ENCODE data around the gene TBL1XR1. TPM values are rescaled to one million over a fixed set of nuclear protein-coding genes. Genes with fewer than 3 reads are reported as not detected.

TBL1XR1 gene
- polyA plus RNA-seq, 3 donors: 138 to 149 (median 138) TPM

- DNase-seq (ENCODE audit: low read depth in 3 of 3, low spot score in 2 of 3): no peak
Measured at GRCh38 chr3:177071496-177072156, 125.7 kb downstream of the TBL1XR1 start.

- DNase-seq (ENCODE audit: low read depth in 3 of 3, low spot score in 2 of 3): no peak
Measured at GRCh38 chr3:177069514-177070329, 127.6 kb downstream of the TBL1XR1 start.

GRCh38 chr3:177068967-177069366 lies 128.3 kb downstream of the TBL1XR1 start:
- no peak for DNase-seq (ENCODE audit: low read depth in 3 of 3, low spot score in 2 of 3)

GRCh38 chr3:177066068-177066467 lies 131.2 kb downstream of the TBL1XR1 start:
- no peak for DNase-seq (ENCODE audit: low read depth in 3 of 3, low spot score in 2 of 3)

GRCh38 chr3:177065285-177066033 lies 131.8 kb downstream of the TBL1XR1 start:
- no peak for DNase-seq (ENCODE audit: low read depth in 3 of 3, low spot score in 2 of 3)

GRCh38 chr3:177062052-177062732 lies 135.1 kb downstream of the TBL1XR1 start:
- DNase-seq (ENCODE audit: low read depth in 3 of 3, low spot score in 2 of 3): no peak

GRCh38 chr3:177061369-177061768 lies 135.9 kb downstream of the TBL1XR1 start:
- no peak for DNase-seq (ENCODE audit: low read depth in 3 of 3, low spot score in 2 of 3)

- DNase-seq (ENCODE audit: low read depth in 3 of 3, low spot score in 2 of 3): no peak
Measured at GRCh38 chr3:177060492-177060891, 136.8 kb downstream of the TBL1XR1 start.

GRCh38 chr3:177058648-177059047 lies 138.6 kb downstream of the TBL1XR1 start:
- no peak for DNase-seq (ENCODE audit: low read depth in 3 of 3, low spot score in 2 of 3)

- DNase-seq (ENCODE audit: low read depth in 3 of 3, low spot score in 2 of 3): no peak
Measured at GRCh38 chr3:177057768-177058167, 139.5 kb downstream of the TBL1XR1 start.

GRCh38 chr3:177056927-177057326 lies 140.4 kb downstream of the TBL1XR1 start:
- DNase-seq (ENCODE audit: low read depth in 3 of 3, low spot score in 2 of 3): no peak

- no peak for DNase-seq (ENCODE audit: low read depth in 3 of 3, low spot score in 2 of 3)
Measured at GRCh38 chr3:177055605-177056571, 141.4 kb downstream of the TBL1XR1 start.

GRCh38 chr3:177053107-177053506 lies 144.2 kb downstream of the TBL1XR1 start:
- DNase-seq (ENCODE audit: low read depth in 3 of 3, low spot score in 2 of 3): no peak

- no peak for DNase-seq (ENCODE audit: low read depth in 3 of 3, low spot score in 2 of 3)
Measured at GRCh38 chr3:177051411-177051810, 145.9 kb downstream of the TBL1XR1 start.

- DNase-seq (ENCODE audit: low read depth in 3 of 3, low spot score in 2 of 3): no peak
Measured at GRCh38 chr3:177050501-177051237, 146.6 kb downstream of the TBL1XR1 start.

- DNase-seq (ENCODE audit: low read depth in 3 of 3, low spot score in 2 of 3): no peak
Measured at GRCh38 chr3:177045767-177046166, 151.5 kb downstream of the TBL1XR1 start.

GRCh38 chr3:177045222-177045621 lies 152.1 kb downstream of the TBL1XR1 start:
- DNase-seq (ENCODE audit: low read depth in 3 of 3, low spot score in 2 of 3): no peak

GRCh38 chr3:177041730-177042551 lies 155.3 kb downstream of the TBL1XR1 start:
- no peak for DNase-seq (ENCODE audit: low read depth in 3 of 3, low spot score in 2 of 3)

Measured in right renal cortex interstitium (tissue), 3 donors.